ENCODE measurements around the gene FHOD1. TPM values are rescaled to one million over a fixed set of nuclear protein-coding genes. Genes with fewer than 3 reads are reported as not detected.

The FHOD1 gene
- total RNA-seq, 1 donor from 2014 or later, result 18.0 TPM

- H3K9me3 ChIP-seq (replicated peaks), result no peaks in the 10 kb centered on the region
- H3K27ac ChIP-seq (replicated peaks), result no peak overlapping the region
- peaks cover 33% of the 10 kb centered on the region for H3K4me1 ChIP-seq
- no peak for DNase-seq
- intact Hi-C loops (cut with micrococcal nuclease), result no loop called here
- H3K27me3 ChIP-seq (ENCODE audit: low read depth), result no peaks in the 10 kb centered on the region
- no peak for TF ChIP-seq CTCF (IDR thresholded peaks at IDR 0.05; ENCODE audit: borderline replicate concordance)
- peaks cover 58% of the 10 kb centered on the region for H3K36me3 ChIP-seq
- no peak overlapping the region for H3K4me3 ChIP-seq
Observed at GRCh38 chr16:67228905-67229304, 18.4 kb downstream of the FHOD1 start.

DNA sequence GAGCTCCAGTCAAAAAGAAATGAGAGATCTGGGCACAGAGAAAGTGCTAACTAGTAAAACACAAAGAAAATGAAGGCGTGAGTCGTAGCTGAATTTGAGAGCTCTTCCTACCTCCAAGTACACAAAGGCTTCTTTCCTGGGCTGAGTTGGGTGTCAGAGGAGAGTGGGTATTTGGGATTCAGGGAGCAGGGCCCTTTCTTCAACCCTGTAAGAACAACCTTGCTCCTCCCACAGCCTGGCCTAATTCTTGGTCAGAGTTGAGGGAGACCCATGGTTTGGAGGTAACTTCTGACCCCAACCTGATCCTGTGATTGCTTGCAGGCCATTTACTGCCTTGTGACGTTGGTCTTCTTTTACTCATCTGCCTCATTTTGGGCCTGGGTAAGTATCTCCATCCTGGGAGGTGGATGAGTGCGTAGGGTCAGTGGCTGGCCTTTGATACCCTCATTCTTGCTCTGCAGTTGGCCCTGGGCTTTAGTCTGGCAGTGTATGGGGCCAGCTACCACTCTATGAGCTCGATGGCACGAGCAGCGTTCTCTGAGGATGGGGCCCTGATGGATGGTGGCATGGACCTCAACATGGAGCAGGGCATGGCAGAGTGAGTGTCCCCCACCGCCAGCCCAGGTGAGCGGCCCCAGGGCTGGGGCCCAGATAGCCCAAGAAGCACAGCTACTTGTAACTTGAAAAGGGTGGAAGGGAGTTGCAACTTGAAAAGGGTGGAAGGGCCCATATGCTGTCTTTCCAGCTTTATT, 19.1 kb downstream of the FHOD1 start:
- Histone ChIP-seq H3K27ac (replicated peaks) (no peak overlapping the region), H3K4me3 (peak overlapping the region; percentile 99), H3K36me3 (peaks cover 51% of the 10 kb centered on the region), H3K4me1 (peaks cover 33% of the 10 kb centered on the region), H3K9me3 (replicated peaks) (no peaks in the 10 kb centered on the region), H3K27me3 (ENCODE audit: low read depth) (no peaks in the 10 kb centered on the region)
- intact Hi-C loops (cut with micrococcal nuclease), result no loop called here
- DNase-seq, result no peak
- TF ChIP-seq CTCF (IDR thresholded peaks at IDR 0.05; ENCODE audit: borderline replicate concordance), result no peak

DNA sequence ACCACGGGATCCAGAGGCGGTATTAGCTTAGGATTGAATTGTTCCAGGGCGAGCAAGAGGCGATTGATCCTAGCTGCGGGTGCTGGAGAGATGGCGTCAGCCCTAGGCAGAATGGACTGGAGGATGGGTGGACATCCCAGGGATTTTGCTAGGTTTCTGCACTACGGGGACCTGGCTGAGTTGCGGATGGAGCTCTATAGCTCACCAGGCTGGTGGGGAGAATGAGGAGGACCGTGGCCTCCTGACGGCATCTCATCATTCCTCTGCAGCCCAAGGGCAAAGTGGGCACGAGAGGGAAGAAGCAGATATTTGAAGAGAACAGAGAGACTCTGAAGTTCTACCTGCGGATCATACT, 19.7 kb downstream of the FHOD1 start:
- intact Hi-C loops (cut with micrococcal nuclease), result no loop called here
- H3K36me3 ChIP-seq, result peaks cover 44% of the 10 kb centered on the region
- no peaks in the 10 kb centered on the region for H3K9me3 ChIP-seq (replicated peaks)
- peaks cover 38% of the 10 kb centered on the region for H3K4me1 ChIP-seq
- H3K27me3 ChIP-seq (ENCODE audit: low read depth), result no peaks in the 10 kb centered on the region
- DNase-seq, result no peak
- H3K27ac ChIP-seq (replicated peaks), result peak overlapping the region; percentile 94
- TF ChIP-seq CTCF (IDR thresholded peaks at IDR 0.05; ENCODE audit: borderline replicate concordance), result no peak
- peak overlapping the region; percentile 99 for H3K4me3 ChIP-seq

GRCh38 chr16:67226804-67227566, 20.3 kb downstream of the FHOD1 start, which contains the start of gene TMEM208:
TSS of gene TMEM208 (plus strand) at chr16:67227130. CDS start at chr16:67227219, 89 bp downstream.
- H3K9me3 ChIP-seq (replicated peaks), result no peaks in the 10 kb centered on the region
- peak within 1 kb of the TSS; percentile 94 for H3K27ac ChIP-seq (replicated peaks)
- DNase-seq, result peak; percentile 99
- H3K27me3 ChIP-seq (ENCODE audit: low read depth), result no peaks in the 10 kb centered on the region
- intact Hi-C loops (cut with micrococcal nuclease), result no loop called here
- H3K4me3 ChIP-seq, result peak within 1 kb of the TSS; percentile 99
- peaks cover 38% of the 10 kb centered on the region for H3K4me1 ChIP-seq
- peak; percentile 36 for TF ChIP-seq CTCF (IDR thresholded peaks at IDR 0.05; ENCODE audit: borderline replicate concordance)
- peaks cover 41% of the 10 kb centered on the region for H3K36me3 ChIP-seq

DNA sequence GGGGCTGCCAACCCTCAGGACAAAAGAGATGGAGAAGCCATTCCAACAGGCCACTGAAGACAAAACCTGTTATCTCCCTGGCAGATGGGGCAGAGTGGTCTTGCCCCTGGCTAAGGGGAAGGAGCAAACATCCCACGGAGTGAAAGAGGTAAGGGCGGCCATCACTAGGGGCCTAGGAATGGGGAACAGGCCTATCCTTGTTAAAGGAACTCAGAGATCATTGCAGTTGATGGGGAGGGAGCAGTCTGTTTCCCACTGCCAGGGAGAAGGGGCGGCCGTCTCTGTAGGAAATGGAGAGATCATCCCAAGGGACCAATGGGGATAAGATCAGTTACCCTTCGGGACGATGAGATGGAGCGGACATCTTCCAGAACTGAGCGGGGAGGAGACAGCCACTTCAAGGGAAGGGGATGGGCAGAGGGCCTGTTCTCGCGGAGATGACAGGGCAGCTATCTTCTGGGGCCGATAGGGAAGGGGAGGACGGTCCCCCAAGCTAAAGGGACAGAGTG, 20.9 kb downstream of the FHOD1 start:
- Histone ChIP-seq H3K27me3 (ENCODE audit: low read depth) (no peaks in the 10 kb centered on the region), H3K4me1 (peaks cover 38% of the 10 kb centered on the region), H3K4me3 (peak overlapping the region; percentile 99), H3K36me3 (peaks cover 34% of the 10 kb centered on the region), H3K27ac (replicated peaks) (peak overlapping the region; percentile 94), H3K9me3 (replicated peaks) (no peaks in the 10 kb centered on the region)
- no peak for DNase-seq
- intact Hi-C loops (cut with micrococcal nuclease), result no loop called here
- TF ChIP-seq CTCF (IDR thresholded peaks at IDR 0.05; ENCODE audit: borderline replicate concordance), result no peak
